Keratinocyte (primary cell): ENCODE measurements around the gene VIT.
"Not testable (repeated sequence)": the region's sequence is repeated elsewhere in the genome, so short reads cannot be mapped to it uniquely, and the experiment has no call there.

ENCODE experiments used
- CTCF ChIP-seq, 3 experiments: IDR thresholded peaks in 1 of 3; conservative IDR thresholded peaks in 1 of 3; optimal IDR thresholded peaks in 1 of 3; 2 replicates in 2 of 3; 3 replicates in 1 of 3; pipeline versions ENCODE3 to v1.5.1; 2011; ENCODE audit warnings: low read length in 3 of 3, mild to moderate bottlenecking in 3 of 3, moderate library complexity in 2 of 3, control low read depth in 1 of 3, inconsistent platforms in 1 of 3; ENCODE audit not compliant: insufficient read depth in 2 of 3; ENCODE audit errors: extremely low read depth in 1 of 3
- EZH2 ChIP-seq: IDR thresholded peaks from one replicate; pipeline ENCODE4 v1.6.1; 2012; ENCODE audit warnings: inconsistent platforms, mild to moderate bottlenecking, low read length, moderate library complexity

GRCh38 chr2:36688291-36688690, 8.2 kb upstream of the VIT start:
- not testable (repeated sequence) for TF ChIP-seq CTCF (optimal IDR thresholded peaks at IDR 0.05 in 1 of 3, IDR thresholded peaks at IDR 0.05 in 1 of 3, conservative IDR thresholded peaks at IDR 0.05 in 1 of 3; ENCODE audit: extremely low read depth in 1 of 3, insufficient read depth in 2 of 3, low read length in 3 of 3); EZH2
